Occipital lobe (tissue), 2 donors: Measurements from ENCODE around the gene FAM167B. TPM values are rescaled to one million over a fixed set of nuclear protein-coding genes. Genes with fewer than 3 reads are reported as not detected.

ENCODE experiments used
- DNase-seq: peaks from one replicate; lab custom pipeline; 2025; lab: John Stamatoyannopoulos, UW
- total RNA-seq: library from RNA; depleted of rRNA; stranded (reverse); fragments of >200 nt; gene quantifications from one replicate; pipeline ENCODE4 v1.2.3, GENCODE V29; 2014

Gene FAM167B
- 2.0 TPM for total RNA-seq

GRCh38 chr1:32246888-32247273 is at the start of gene FAM167B:
TSS of gene FAM167B (plus strand) at chr1:32247222. CDS start at chr1:32247422, 200 bp downstream.
- no peak for DNase-seq

GRCh38 chr1:32197837-32198236 is 49.2 kb upstream of the FAM167B start:
- DNase-seq, result no peak

- no peak for DNase-seq
These were observed 48.6 kb upstream of the FAM167B start for GRCh38 chr1:32198237-32199042.

- DNase-seq, result no peak
These were observed 47.8 kb upstream of the FAM167B start for GRCh38 chr1:32199043-32199716.

- peak; percentile 24 for DNase-seq
These were observed 47.3 kb upstream of the FAM167B start for GRCh38 chr1:32199717-32200072.

- peak; percentile 62 for DNase-seq
These were observed 46.6 kb upstream of the FAM167B start, which contains the start of gene CCDC28B for GRCh38 chr1:32200226-32201010. TSS of gene CCDC28B (plus strand) at chr1:32200595. CDS start at chr1:32201936, 1,341 bp downstream.

- DNase-seq, result no peak
These were observed 45.8 kb upstream of the FAM167B start for GRCh38 chr1:32201011-32201855.

GRCh38 chr1:32204943-32205361 is 42.1 kb upstream of the FAM167B start:
- DNase-seq, result no peak

GRCh38 chr1:32205401-32206370 is 41.3 kb upstream of the FAM167B start, which contains the start of gene IQCC:
TSS of gene IQCC (plus strand) at chr1:32205671. CDS start at chr1:32205682, 11 bp downstream.
- peak; percentile 81 for DNase-seq

- no peak for DNase-seq
These were observed 38.6 kb upstream of the FAM167B start for GRCh38 chr1:32208469-32208868.

- DNase-seq, result no peak
These were observed 38.1 kb upstream of the FAM167B start, which contains the start of gene DCDC2B for GRCh38 chr1:32208891-32209328. TSS of gene DCDC2B (plus strand) at chr1:32209089. CDS start at chr1:32209094, 5 bp downstream.

GRCh38 chr1:32215629-32216480 is 31.2 kb upstream of the FAM167B start:
- DNase-seq, result peak; percentile 15

- no peak for DNase-seq
These were observed 30.5 kb upstream of the FAM167B start for GRCh38 chr1:32216566-32216965.

GRCh38 chr1:32219022-32219421 is 28.0 kb upstream of the FAM167B start:
- DNase-seq, result no peak

- no peak for DNase-seq
These were observed 26.1 kb upstream of the FAM167B start for GRCh38 chr1:32220746-32221580.

GRCh38 chr1:32221581-32221979 is 25.4 kb upstream of the FAM167B start:
- no peak for DNase-seq

GRCh38 chr1:32221980-32222755 is 24.9 kb upstream of the FAM167B start, which contains the start of the genes EIF3I and TMEM234:
TSS of gene EIF3I (plus strand) at chr1:32222407. CDS start at chr1:32222442, 35 bp downstream.
TSS of gene TMEM234 (minus strand) at chr1:32222353. CDS start at chr1:32222322, 31 bp downstream.
- DNase-seq, result peak; percentile 90
